Erythroblast (primary cell): ENCODE measurements around the gene SORCS3.

ENCODE experiments used
- GATA1 ChIP-seq: IDR thresholded peaks from 2 replicates; pipeline ENCODE4 v1.6.1; 2011; ENCODE audit warnings: low read depth, mild to moderate bottlenecking, control low read depth, low read length, moderate library complexity
- POLR2A ChIP-seq: IDR thresholded peaks from 2 replicates; pipeline ENCODE4 v1.6.1; 2011; ENCODE audit warnings: mild to moderate bottlenecking, low read length

GRCh38 chr10:104650072-104650471, 9.0 kb downstream of the SORCS3 start:
- TF ChIP-seq POLR2A, result no peak
- TF ChIP-seq GATA1, result no peak
